ENCODE data around the gene SIAH3. TPM values are rescaled to one million over a fixed set of nuclear protein-coding genes. Genes with fewer than 3 reads are reported as not detected.

The SIAH3 gene
- total and polyA plus RNA-seq, 9 of the 15 experiments (the other 6 are each of a cell fraction or from before 2014, with no cell fraction given), result not detected

DNA sequence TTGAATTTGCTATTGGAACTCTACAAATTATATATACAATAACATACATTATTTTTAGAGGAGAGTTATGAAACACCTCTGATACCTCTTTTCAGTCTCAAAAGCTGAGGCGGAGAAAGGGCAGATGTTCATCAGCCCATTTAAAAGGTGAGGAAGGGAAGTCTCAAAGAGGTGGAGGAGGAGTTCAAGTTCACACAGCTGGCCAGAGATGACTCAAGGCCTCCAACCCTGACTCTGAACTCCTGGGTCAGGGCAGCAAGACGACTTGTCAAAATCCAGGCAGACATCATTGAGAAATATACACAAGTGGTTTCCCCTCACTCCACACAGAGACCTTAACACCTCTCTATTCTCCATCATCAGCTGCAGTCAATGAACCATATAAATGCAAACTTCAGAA lies 2.1 kb downstream of the SIAH3 start (continued):
- TF ChIP-seq, protein P1, sequence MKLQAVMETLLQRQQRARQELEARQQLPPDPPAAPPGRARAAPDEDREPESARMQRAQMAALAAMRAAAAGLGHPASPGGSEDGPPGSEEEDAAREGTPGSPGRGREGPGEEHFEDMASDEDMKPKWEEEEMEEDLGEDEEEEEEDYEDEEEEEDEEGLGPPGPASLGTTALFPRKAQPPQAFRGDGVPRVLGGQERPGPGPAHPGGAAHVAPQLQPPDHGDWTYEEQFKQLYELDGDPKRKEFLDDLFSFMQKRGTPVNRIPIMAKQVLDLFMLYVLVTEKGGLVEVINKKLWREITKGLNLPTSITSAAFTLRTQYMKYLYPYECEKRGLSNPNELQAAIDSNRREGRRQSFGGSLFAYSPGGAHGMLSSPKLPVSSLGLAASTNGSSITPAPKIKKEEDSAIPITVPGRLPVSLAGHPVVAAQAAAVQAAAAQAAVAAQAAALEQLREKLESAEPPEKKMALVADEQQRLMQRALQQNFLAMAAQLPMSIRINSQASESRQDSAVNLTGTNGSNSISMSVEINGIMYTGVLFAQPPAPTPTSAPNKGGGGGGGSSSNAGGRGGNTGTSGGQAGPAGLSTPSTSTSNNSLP (IDR thresholded peaks at IDR 0.05; ENCODE audit: borderline replicate concordance, low read depth, low read length), result no peak
- TF ChIP-seq DDX20 (tag; IDR thresholded peaks at IDR 0.05; ENCODE audit: low read depth) (no peak), TGIF2 (CRISPR knock-in tag; IDR thresholded peaks at IDR 0.05) (no peak), CREB5 (CRISPR knock-in tag; IDR thresholded peaks at IDR 0.05) (no peak), IFI16 (CRISPR knock-in tag; IDR thresholded peaks at IDR 0.05) (no peak), ZNF23 (CRISPR knock-in tag; IDR thresholded peaks at IDR 0.05) (no peak), SMARCB1 (IDR thresholded peaks at IDR 0.05; ENCODE audit: insufficient read length, low read depth) (no peak), ZNF436 (CRISPR knock-in tag; IDR thresholded peaks at IDR 0.05) (no peak), KLF1 (tag; IDR thresholded peaks at IDR 0.05) (no peak)
- TF ChIP-seq, protein P2, sequence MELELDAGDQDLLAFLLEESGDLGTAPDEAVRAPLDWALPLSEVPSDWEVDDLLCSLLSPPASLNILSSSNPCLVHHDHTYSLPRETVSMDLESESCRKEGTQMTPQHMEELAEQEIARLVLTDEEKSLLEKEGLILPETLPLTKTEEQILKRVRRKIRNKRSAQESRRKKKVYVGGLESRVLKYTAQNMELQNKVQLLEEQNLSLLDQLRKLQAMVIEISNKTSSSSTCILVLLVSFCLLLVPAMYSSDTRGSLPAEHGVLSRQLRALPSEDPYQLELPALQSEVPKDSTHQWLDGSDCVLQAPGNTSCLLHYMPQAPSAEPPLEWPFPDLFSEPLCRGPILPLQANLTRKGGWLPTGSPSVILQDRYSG (tag; conservative IDR thresholded peaks at IDR 0.05; ENCODE audit: low read depth), result no peak
